Liver (tissue), 3 donors: ENCODE measurements around the gene PAPSS1.

Source experiments
- GABPA ChIP-seq, 2 donors: IDR thresholded peaks in 1 of 2; conservative IDR thresholded peaks in 1 of 2; 2 replicates each; pipeline ENCODE4 v1.6.1; 2016; ENCODE audit warnings: antibody characterized with exemption in 2 of 2, mild to moderate bottlenecking in 1 of 2, moderate library complexity in 1 of 2
- HNF4G ChIP-seq: IDR thresholded peaks from 2 replicates; pipeline ENCODE4 v1.6.1; 2016; ENCODE audit warnings: antibody characterized with exemption
- NR2F2 ChIP-seq: IDR thresholded peaks from 2 replicates; pipeline ENCODE4 v1.6.1; 2016; ENCODE audit warnings: antibody characterized with exemption
- SP1 ChIP-seq: IDR thresholded peaks from 2 replicates; pipeline ENCODE4 v1.6.1; 2018; ENCODE audit warnings: antibody characterized with exemption, mild to moderate bottlenecking
- TAF1 ChIP-seq: conservative IDR thresholded peaks from 2 replicates; pipeline ENCODE4 v1.6.1; 2016; ENCODE audit warnings: antibody characterized with exemption, mild to moderate bottlenecking
- YY1 ChIP-seq: IDR thresholded peaks from 2 replicates; pipeline ENCODE4 v1.6.1; 2016; ENCODE audit warnings: antibody characterized with exemption, mild to moderate bottlenecking
- TF ChIP-seq, protein P1 (sequence below): fragments of 150-350 bp; IDR thresholded peaks from 2 replicates; pipeline ENCODE4 v1.5.1; 2017; ENCODE audit warnings: improper control_type of control experiment, low read depth, low read length; ENCODE audit not compliant: missing input control
- TF ChIP-seq, protein P2 (sequence below): IDR thresholded peaks from 2 replicates; pipeline ENCODE4 v1.6.1; 2016; ENCODE audit warnings: antibody characterized with exemption, mild to moderate bottlenecking
- donor health status: healthy.
- donor health status: healthy.

- TF ChIP-seq, protein P1, sequence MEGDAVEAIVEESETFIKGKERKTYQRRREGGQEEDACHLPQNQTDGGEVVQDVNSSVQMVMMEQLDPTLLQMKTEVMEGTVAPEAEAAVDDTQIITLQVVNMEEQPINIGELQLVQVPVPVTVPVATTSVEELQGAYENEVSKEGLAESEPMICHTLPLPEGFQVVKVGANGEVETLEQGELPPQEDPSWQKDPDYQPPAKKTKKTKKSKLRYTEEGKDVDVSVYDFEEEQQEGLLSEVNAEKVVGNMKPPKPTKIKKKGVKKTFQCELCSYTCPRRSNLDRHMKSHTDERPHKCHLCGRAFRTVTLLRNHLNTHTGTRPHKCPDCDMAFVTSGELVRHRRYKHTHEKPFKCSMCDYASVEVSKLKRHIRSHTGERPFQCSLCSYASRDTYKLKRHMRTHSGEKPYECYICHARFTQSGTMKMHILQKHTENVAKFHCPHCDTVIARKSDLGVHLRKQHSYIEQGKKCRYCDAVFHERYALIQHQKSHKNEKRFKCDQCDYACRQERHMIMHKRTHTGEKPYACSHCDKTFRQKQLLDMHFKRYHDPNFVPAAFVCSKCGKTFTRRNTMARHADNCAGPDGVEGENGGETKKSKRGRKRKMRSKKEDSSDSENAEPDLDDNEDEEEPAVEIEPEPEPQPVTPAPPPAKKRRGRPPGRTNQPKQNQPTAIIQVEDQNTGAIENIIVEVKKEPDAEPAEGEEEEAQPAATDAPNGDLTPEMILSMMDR, result no peak
- no peak for TF ChIP-seq GABPA (IDR thresholded peaks at IDR 0.05 in 1 of 2, conservative IDR thresholded peaks at IDR 0.05 in 1 of 2)
- TF ChIP-seq, protein P2, sequence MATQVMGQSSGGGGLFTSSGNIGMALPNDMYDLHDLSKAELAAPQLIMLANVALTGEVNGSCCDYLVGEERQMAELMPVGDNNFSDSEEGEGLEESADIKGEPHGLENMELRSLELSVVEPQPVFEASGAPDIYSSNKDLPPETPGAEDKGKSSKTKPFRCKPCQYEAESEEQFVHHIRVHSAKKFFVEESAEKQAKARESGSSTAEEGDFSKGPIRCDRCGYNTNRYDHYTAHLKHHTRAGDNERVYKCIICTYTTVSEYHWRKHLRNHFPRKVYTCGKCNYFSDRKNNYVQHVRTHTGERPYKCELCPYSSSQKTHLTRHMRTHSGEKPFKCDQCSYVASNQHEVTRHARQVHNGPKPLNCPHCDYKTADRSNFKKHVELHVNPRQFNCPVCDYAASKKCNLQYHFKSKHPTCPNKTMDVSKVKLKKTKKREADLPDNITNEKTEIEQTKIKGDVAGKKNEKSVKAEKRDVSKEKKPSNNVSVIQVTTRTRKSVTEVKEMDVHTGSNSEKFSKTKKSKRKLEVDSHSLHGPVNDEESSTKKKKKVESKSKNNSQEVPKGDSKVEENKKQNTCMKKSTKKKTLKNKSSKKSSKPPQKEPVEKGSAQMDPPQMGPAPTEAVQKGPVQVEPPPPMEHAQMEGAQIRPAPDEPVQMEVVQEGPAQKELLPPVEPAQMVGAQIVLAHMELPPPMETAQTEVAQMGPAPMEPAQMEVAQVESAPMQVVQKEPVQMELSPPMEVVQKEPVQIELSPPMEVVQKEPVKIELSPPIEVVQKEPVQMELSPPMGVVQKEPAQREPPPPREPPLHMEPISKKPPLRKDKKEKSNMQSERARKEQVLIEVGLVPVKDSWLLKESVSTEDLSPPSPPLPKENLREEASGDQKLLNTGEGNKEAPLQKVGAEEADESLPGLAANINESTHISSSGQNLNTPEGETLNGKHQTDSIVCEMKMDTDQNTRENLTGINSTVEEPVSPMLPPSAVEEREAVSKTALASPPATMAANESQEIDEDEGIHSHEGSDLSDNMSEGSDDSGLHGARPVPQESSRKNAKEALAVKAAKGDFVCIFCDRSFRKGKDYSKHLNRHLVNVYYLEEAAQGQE, result no peak
- TF ChIP-seq HNF4G, result no peak
- no peak for TF ChIP-seq NR2F2
- TF ChIP-seq YY1, result no peak
- TF ChIP-seq TAF1, result no peak
- TF ChIP-seq SP1, result no peak
These were observed 64.7 kb downstream of the PAPSS1 start for GRCh38 chr4:107655289-107655688.
